Naive thymus-derived CD4-positive, alpha-beta T cell (primary cell): Measurements from ENCODE around the gene RPUSD1. TPM values are rescaled to one million over a fixed set of nuclear protein-coding genes. Genes with fewer than 3 reads are reported as not detected.

Source experiments
- ATAC-seq: fragments of 150-1000 bp; cut with Tn5 transposase; 2 replicates; pipeline ENCODE4 v1.10.0; 2021; ENCODE audit warnings: mild to moderate bottlenecking, moderate library complexity
- CTCF ChIA-PET: fragments of 350-600 bp; sonication (Branson Sonifier 250); formaldehyde crosslinking; loops from one replicate; lab custom pipeline; 2021; ENCODE audit warnings: antibody characterized with exemption; lab: Charles Lee
- POLR2A ChIA-PET: fragments of 350-600 bp; sonication (Branson Sonifier 250); formaldehyde crosslinking; loops from one replicate; lab custom pipeline; 2021; ENCODE audit warnings: antibody characterized with exemption, inconsistent platforms; lab: Charles Lee
- DNase-seq, 9 donors: peaks; one replicate each; pipeline versions ENCODE4 v3.0.0 to v3.0.0-alpha.2; 2020 to 2022; ENCODE audit warnings: mixed read lengths in 1 of 9
- H3K27ac ChIP-seq: one replicate; pipeline ENCODE4 v1.7.0; 2013; ENCODE audit warnings: mild to moderate bottlenecking, low read depth, low read length, moderate library complexity
- H3K27me3 ChIP-seq, 2 donors: one replicate each; pipeline ENCODE4 v1.7.0; 2013; ENCODE audit warnings: low read length in 2 of 2, mild to moderate bottlenecking in 2 of 2, moderate library complexity in 2 of 2; ENCODE audit not compliant: control insufficient read depth in 2 of 2, insufficient read depth in 2 of 2
- H3K36me3 ChIP-seq, 3 experiments: 1 replicate in 2 of 3; 2 replicates in 1 of 3; pipeline ENCODE4 v1.7.0; 2013; ENCODE audit warnings: low read length in 3 of 3, mild to moderate bottlenecking in 3 of 3, moderate library complexity in 1 of 3; ENCODE audit not compliant: insufficient read depth in 3 of 3, control insufficient read depth in 2 of 3
- H3K4me1 ChIP-seq, 2 donors: one replicate each; pipeline ENCODE4 v1.7.0; 2013; ENCODE audit warnings: low read length in 2 of 2, mild to moderate bottlenecking in 2 of 2, moderate library complexity in 1 of 2; ENCODE audit not compliant: control insufficient read depth in 2 of 2, insufficient read depth in 2 of 2
- H3K4me3 ChIP-seq: 2 replicates; pipeline ENCODE4 v1.7.0; 2013; ENCODE audit warnings: mild to moderate bottlenecking, low read length
- H3K9me3 ChIP-seq, 3 experiments: 1 replicate in 2 of 3; 2 replicates in 1 of 3; pipeline ENCODE4 v1.7.0; 2013; ENCODE audit warnings: low read length in 3 of 3; ENCODE audit not compliant: control insufficient read depth in 2 of 3
- H3K27ac Mint-ChIP-seq, 9 donors: one replicate each; pipeline ENCODE4 v1.8.0; 2020 to 2022; ENCODE audit warnings: mixed read lengths in 9 of 9, mild to moderate bottlenecking in 8 of 9, moderate library complexity in 5 of 9, inconsistent platforms in 2 of 9
- H3K27me3 Mint-ChIP-seq, 5 donors: one replicate each; pipeline ENCODE4 v1.8.0; 2021 to 2022; ENCODE audit warnings: mixed read lengths in 5 of 5, mild to moderate bottlenecking in 1 of 5
- H3K36me3 Mint-ChIP-seq, 5 donors: one replicate each; pipeline ENCODE4 v1.8.0; 2020 to 2022; ENCODE audit warnings: mixed read lengths in 5 of 5, mild to moderate bottlenecking in 3 of 5, inconsistent platforms in 1 of 5
- H3K4me1 Mint-ChIP-seq, 7 donors: one replicate each; pipeline ENCODE4 v1.8.0; 2020 to 2022; ENCODE audit warnings: mixed read lengths in 7 of 7, mild to moderate bottlenecking in 3 of 7, inconsistent platforms in 1 of 7
- H3K4me3 Mint-ChIP-seq, 10 donors: one replicate each; pipeline ENCODE4 v1.8.0; 2020 to 2022; ENCODE audit warnings: mild to moderate bottlenecking in 10 of 10, mixed read lengths in 10 of 10, moderate library complexity in 6 of 10, inconsistent platforms in 2 of 10
- H3K9me3 Mint-ChIP-seq, 11 donors: one replicate each; pipeline ENCODE4 v1.8.0; 2020 to 2022; ENCODE audit warnings: mixed read lengths in 11 of 11, mild to moderate bottlenecking in 4 of 11, inconsistent platforms in 1 of 11, moderate library complexity in 1 of 11
- intact Hi-C, 2 donors: fragments of 100-400 bp; cut with micrococcal nuclease; formaldehyde crosslinking; loops; one replicate each; pipeline ENCODE4 v1.15.1; 2023
- polyA plus RNA-seq, 2 donors: library from polyadenylated mRNA; unstranded; fragments of 300-500 nt; fragmentation: Illumina TruSeq; gene quantifications; one replicate each; pipeline ENCODE4 v1.2.3, GENCODE V29; 2021
- total RNA-seq, 6 experiments: library from RNA in 5 of 6; stranded (reverse) in 5 of 6; gene quantifications; 1 replicate in 5 of 6; 2 replicates in 1 of 6; pipeline ENCODE4 v1.2.3 and lab custom pipeline; 2021 to 2026

Gene RPUSD1
- total and polyA plus RNA-seq, 7 experiments from 2014 or later, result 16.3 to 42.9 (median 30.3) TPM

GRCh38 chr16:831571-832413, 43.6 kb upstream of the RPUSD1 start:
- ATAC-seq (no peak), DNase-seq (no peak)
- peaks cover 0 to 14% (median 6%) of the 10 kb centered on the region in 11 donors for H3K9me3 Mint-ChIP-seq
- no peaks in the 10 kb centered on the region for H3K4me1 Mint-ChIP-seq
- Histone ChIP-seq H3K4me1 (no peaks in the 10 kb centered on the region), H3K36me3 (no peaks in the 10 kb centered on the region), H3K9me3 (peaks cover 0 to 14% (median 0%) of the 10 kb centered on the region in 3 experiments), H3K27me3 (no peaks in the 10 kb centered on the region), H3K4me3 (no peak overlapping the region), H3K27ac (no peak overlapping the region)
- intact Hi-C loops, result no loop called here
- H3K4me3 Mint-ChIP-seq, result no peak overlapping the region
- H3K27me3 Mint-ChIP-seq, result peaks cover 0 to 10% (median 0%) of the 10 kb centered on the region in 5 donors
- H3K27ac Mint-ChIP-seq, result no peak overlapping the region
- ChIA-PET POLR2A (no interaction called here), CTCF (no interaction called here)
- H3K36me3 Mint-ChIP-seq, result peaks cover 0 to 5% (median 0%) of the 10 kb centered on the region in 5 donors

- CTCF ChIA-PET, result no interaction called here
- Mint-ChIP-seq H3K27me3 (peaks cover 0 to 10% (median 0%) of the 10 kb centered on the region in 5 donors), H3K4me1 (no peaks in the 10 kb centered on the region), H3K9me3 (peaks cover 0 to 7% (median 0%) of the 10 kb centered on the region in 11 donors), H3K36me3 (no peaks in the 10 kb centered on the region), H3K27ac (no peak overlapping the region), H3K4me3 (no peak overlapping the region)
- H3K4me1 ChIP-seq, result no peaks in the 10 kb centered on the region
- POLR2A ChIA-PET, result no interaction called here
- ATAC-seq (no peak), DNase-seq (no peak)
- H3K4me3 ChIP-seq, result no peak overlapping the region
- intact Hi-C loops, result no loop called here
- H3K36me3 ChIP-seq, result no peaks in the 10 kb centered on the region
- H3K27ac ChIP-seq, result no peak overlapping the region
- H3K9me3 ChIP-seq, result peaks cover 0 to 6% (median 0%) of the 10 kb centered on the region in 3 experiments
- no peaks in the 10 kb centered on the region for H3K27me3 ChIP-seq
Observed at GRCh38 chr16:830871-831570, 42.8 kb upstream of the RPUSD1 start.

GRCh38 chr16:830107-830870, 42.1 kb upstream of the RPUSD1 start:
- CTCF ChIA-PET, result no interaction called here
- Histone ChIP-seq H3K27me3 (no peaks in the 10 kb centered on the region), H3K4me1 (no peaks in the 10 kb centered on the region), H3K9me3 (no peaks in the 10 kb centered on the region), H3K4me3 (no peak overlapping the region), H3K27ac (no peak overlapping the region), H3K36me3 (no peaks in the 10 kb centered on the region)
- ATAC-seq (no peak), DNase-seq (no peak)
- peaks cover 0 to 14% (median 5%) of the 10 kb centered on the region in 5 donors for H3K27me3 Mint-ChIP-seq
- H3K9me3 Mint-ChIP-seq, result peaks cover 0 to 5% (median 0%) of the 10 kb centered on the region in 11 donors
- POLR2A ChIA-PET, result no interaction called here
- H3K36me3 Mint-ChIP-seq, result no peaks in the 10 kb centered on the region
- H3K4me3 Mint-ChIP-seq, result no peak overlapping the region
- intact Hi-C loops, result no loop called here
- H3K4me1 Mint-ChIP-seq, result no peaks in the 10 kb centered on the region
- H3K27ac Mint-ChIP-seq, result no peak overlapping the region

GRCh38 chr16:828891-829290, 40.7 kb upstream of the RPUSD1 start:
- no peak overlapping the region for H3K4me3 Mint-ChIP-seq
- intact Hi-C loops, result no loop called here
- peaks cover 0 to 14% (median 5%) of the 10 kb centered on the region in 5 donors for H3K27me3 Mint-ChIP-seq
- ChIA-PET POLR2A (no interaction called here), CTCF (no interaction called here)
- Histone ChIP-seq H3K4me3 (no peak overlapping the region), H3K4me1 (no peaks in the 10 kb centered on the region), H3K9me3 (no peaks in the 10 kb centered on the region), H3K27me3 (no peaks in the 10 kb centered on the region), H3K36me3 (no peaks in the 10 kb centered on the region), H3K27ac (no peak overlapping the region)
- H3K9me3 Mint-ChIP-seq, result no peaks in the 10 kb centered on the region
- no peak for ATAC-seq
- no peaks in the 10 kb centered on the region for H3K36me3 Mint-ChIP-seq
- no peak for DNase-seq
- H3K4me1 Mint-ChIP-seq, result no peaks in the 10 kb centered on the region
- no peak overlapping the region for H3K27ac Mint-ChIP-seq

- Histone ChIP-seq H3K36me3 (no peaks in the 10 kb centered on the region), H3K9me3 (no peaks in the 10 kb centered on the region), H3K4me1 (no peaks in the 10 kb centered on the region), H3K27me3 (no peaks in the 10 kb centered on the region), H3K27ac (no peak overlapping the region), H3K4me3 (no peak overlapping the region)
- intact Hi-C loops, result no loop called here
- H3K27me3 Mint-ChIP-seq, result peaks cover 0 to 16% (median 9%) of the 10 kb centered on the region in 5 donors
- H3K9me3 Mint-ChIP-seq, result no peaks in the 10 kb centered on the region
- ChIA-PET CTCF (no interaction called here), POLR2A (no interaction called here)
- no peak overlapping the region for H3K4me3 Mint-ChIP-seq
- H3K27ac Mint-ChIP-seq, result no peak overlapping the region
- H3K36me3 Mint-ChIP-seq, result no peaks in the 10 kb centered on the region
- no peaks in the 10 kb centered on the region for H3K4me1 Mint-ChIP-seq
- ATAC-seq, result no peak
- no peak for DNase-seq
Observed at GRCh38 chr16:827513-827912, 39.3 kb upstream of the RPUSD1 start.

GRCh38 chr16:825341-826061, 37.3 kb upstream of the RPUSD1 start:
- Mint-ChIP-seq H3K27me3 (peaks cover 0 to 20% (median 14%) of the 10 kb centered on the region in 5 donors), H3K4me3 (no peak overlapping the region), H3K4me1 (no peaks in the 10 kb centered on the region), H3K27ac (no peak overlapping the region), H3K36me3 (no peaks in the 10 kb centered on the region), H3K9me3 (no peaks in the 10 kb centered on the region)
- H3K9me3 ChIP-seq, result no peaks in the 10 kb centered on the region
- CTCF ChIA-PET, result no interaction called here
- H3K4me1 ChIP-seq, result no peaks in the 10 kb centered on the region
- no peak for ATAC-seq
- no peak overlapping the region for H3K27ac ChIP-seq
- intact Hi-C loops, result no loop called here
- no peaks in the 10 kb centered on the region for H3K36me3 ChIP-seq
- POLR2A ChIA-PET, result no interaction called here
- no peaks in the 10 kb centered on the region for H3K27me3 ChIP-seq
- no peak for DNase-seq
- no peak overlapping the region for H3K4me3 ChIP-seq
